NB4 (cell line): ENCODE measurements around the gene CCM2.

ENCODE experiments used
- MYC ChIP-seq: IDR thresholded peaks from 2 replicates; pipeline ENCODE4 v1.6.1; 2011; ENCODE audit warnings: low read depth, low read length
- POLR2A ChIP-seq: IDR thresholded peaks from 2 replicates; pipeline ENCODE4 v1.6.1; 2011; ENCODE audit warnings: mild to moderate bottlenecking; ENCODE audit not compliant: insufficient read length; ENCODE audit errors: extremely low read depth
- TF ChIP-seq, protein P1 (sequence below): IDR thresholded peaks from one replicate; pipeline ENCODE4 v1.5.1; 2012; ENCODE audit warnings: low read depth, low read length

DNA sequence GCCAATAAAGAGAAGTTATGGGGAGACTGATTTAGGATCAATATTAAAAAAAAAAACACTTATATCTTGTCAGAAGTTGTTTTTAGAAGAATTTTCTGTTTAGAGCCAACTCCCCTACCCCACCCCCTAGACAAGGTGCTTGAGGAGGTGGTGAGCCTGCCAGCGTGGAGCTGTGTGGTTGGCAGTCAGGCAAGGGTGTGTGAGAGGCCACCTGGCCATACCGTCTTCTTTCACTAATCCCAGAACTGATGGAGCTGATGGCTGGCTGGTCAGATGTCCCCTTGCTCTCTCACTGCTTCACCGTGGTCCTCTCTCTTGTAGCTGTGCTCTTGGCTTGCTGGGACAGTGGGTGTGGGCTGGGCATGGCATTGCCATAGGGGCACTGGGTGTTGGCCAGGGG is 54.4 kb downstream of the CCM2 start:
- no peak for TF ChIP-seq POLR2A
- TF ChIP-seq, protein P1, sequence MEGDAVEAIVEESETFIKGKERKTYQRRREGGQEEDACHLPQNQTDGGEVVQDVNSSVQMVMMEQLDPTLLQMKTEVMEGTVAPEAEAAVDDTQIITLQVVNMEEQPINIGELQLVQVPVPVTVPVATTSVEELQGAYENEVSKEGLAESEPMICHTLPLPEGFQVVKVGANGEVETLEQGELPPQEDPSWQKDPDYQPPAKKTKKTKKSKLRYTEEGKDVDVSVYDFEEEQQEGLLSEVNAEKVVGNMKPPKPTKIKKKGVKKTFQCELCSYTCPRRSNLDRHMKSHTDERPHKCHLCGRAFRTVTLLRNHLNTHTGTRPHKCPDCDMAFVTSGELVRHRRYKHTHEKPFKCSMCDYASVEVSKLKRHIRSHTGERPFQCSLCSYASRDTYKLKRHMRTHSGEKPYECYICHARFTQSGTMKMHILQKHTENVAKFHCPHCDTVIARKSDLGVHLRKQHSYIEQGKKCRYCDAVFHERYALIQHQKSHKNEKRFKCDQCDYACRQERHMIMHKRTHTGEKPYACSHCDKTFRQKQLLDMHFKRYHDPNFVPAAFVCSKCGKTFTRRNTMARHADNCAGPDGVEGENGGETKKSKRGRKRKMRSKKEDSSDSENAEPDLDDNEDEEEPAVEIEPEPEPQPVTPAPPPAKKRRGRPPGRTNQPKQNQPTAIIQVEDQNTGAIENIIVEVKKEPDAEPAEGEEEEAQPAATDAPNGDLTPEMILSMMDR = no peak
- TF ChIP-seq MYC = no peak
